GM12864 (cell line): ENCODE results near the gene ZNF74.

Experiments used
- DNase-seq: peaks from one replicate; pipeline ENCODE4 v3.0.0-alpha.2; 2011; ENCODE audit warnings: low read depth
- H3K4me3 ChIP-seq: 2 replicates; pipeline ENCODE4 v1.5.1; 2011; ENCODE audit warnings: mild to moderate bottlenecking, low read depth, low read length, control low read depth
- TF ChIP-seq, protein P1 (sequence below): IDR thresholded peaks from 2 replicates; pipeline ENCODE4 v1.5.1; 2011; ENCODE audit warnings: low read depth, mild to moderate bottlenecking, moderate library complexity, low read length, control low read depth, inconsistent platforms; ENCODE audit errors: missing control alignments

The ZNF74 gene

DNA sequence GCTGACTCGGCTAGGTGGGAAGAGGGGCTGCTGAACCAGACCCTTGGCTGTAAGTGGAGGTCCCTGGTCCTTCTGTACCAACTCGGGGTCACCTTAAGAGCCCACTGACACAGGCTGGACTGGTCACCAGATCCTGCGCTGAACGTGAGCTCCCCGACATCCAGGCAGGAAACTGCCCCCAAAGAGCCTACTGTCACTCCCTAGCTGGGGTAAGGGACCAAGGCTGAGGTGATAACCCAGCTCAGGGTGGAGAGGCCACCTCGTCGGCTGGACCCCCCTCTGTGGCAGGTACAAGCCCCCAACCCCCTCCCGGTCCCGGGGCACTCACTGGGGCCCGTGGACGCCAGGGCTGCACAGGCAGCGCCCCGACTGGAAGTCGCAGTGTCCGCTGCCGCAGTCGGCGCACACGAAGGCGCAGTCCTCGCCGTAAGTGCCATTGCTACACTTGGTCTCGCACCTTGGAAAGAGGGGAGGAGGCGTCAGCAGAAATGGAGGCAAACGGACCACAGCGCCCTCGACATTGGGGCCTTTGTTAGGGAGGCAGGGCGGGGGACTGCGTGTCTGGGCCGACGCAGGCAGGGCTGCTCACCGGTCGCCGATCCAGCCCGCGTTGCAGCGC lies 36.3 kb downstream of the ZNF74 start:
- DNase-seq: no peak
- H3K4me3 ChIP-seq: no peak overlapping the region
- TF ChIP-seq, protein P1, sequence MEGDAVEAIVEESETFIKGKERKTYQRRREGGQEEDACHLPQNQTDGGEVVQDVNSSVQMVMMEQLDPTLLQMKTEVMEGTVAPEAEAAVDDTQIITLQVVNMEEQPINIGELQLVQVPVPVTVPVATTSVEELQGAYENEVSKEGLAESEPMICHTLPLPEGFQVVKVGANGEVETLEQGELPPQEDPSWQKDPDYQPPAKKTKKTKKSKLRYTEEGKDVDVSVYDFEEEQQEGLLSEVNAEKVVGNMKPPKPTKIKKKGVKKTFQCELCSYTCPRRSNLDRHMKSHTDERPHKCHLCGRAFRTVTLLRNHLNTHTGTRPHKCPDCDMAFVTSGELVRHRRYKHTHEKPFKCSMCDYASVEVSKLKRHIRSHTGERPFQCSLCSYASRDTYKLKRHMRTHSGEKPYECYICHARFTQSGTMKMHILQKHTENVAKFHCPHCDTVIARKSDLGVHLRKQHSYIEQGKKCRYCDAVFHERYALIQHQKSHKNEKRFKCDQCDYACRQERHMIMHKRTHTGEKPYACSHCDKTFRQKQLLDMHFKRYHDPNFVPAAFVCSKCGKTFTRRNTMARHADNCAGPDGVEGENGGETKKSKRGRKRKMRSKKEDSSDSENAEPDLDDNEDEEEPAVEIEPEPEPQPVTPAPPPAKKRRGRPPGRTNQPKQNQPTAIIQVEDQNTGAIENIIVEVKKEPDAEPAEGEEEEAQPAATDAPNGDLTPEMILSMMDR: no peak

DNA sequence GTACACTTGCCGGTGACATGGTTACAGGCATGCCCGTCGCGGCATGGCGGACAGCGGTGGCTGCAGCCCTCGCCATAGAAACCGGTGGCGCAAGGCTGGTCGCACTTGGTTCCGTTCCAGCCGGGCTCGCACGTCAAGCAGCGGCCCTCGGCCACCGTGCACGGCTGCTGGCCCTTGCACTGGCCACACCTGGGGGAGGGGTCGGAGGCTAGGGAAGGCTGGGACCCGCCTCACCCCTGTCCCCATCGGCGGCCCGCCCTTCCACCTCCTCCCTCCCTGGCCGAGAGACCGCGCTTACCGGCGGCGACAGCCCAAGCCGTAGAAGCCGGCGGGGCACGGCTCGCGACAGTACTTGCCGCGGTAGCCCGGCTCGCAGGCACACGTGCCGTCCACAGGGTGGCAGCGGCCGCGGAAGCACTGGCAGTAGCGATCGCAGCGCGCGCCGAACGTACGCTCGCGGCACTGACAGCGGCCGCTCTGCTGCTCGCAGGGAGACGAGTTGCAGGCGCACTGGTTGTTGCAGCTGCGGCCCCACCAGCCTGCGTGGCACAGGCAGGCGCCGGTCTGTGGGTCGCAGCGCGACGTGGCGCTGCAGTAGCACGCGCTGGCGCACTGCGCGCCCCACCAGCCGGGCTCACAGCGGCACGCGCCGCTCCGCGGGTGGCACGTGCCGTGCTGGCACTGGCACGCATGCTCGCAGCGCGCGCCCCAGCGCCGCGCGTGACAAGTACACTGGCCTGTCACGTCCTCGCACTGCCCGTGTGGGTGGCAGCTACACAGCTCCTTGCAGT lies 37.0 kb downstream of the ZNF74 start:
- H3K4me3 ChIP-seq: no peak overlapping the region
- DNase-seq: no peak

DNA sequence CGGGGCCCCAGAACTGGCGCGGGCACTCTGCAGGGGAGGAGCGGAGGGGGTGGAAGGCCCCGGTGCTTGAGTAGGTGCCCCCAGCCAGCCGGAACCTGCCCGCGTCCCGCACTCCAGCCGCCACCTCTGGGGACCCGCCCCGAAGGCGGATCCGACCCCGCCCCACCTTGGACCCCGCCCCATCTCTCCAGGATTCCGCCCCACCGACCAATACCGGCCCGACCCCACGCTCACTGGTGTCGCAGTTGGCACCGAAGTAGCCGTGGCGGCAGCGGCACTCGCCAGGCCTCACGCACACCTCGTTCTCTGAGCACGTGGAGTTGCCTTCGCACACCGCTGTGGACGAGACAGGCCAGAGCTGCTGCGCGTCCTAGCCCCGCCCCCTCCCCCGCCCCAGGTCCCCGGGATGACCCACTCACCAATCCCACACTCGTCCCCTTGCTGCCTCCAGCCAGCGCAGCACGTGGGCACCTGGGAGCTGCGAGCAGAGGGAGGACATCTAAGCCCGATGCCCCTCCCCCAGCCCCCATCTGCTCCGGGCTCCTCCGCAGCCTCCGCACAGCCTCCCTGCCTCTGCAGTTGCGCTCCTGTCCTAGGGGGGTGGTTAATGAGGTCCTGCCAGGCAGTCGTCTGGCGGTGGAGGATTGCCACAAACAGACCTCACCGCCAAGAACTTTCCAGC lies 37.7 kb downstream of the ZNF74 start:
- no peak overlapping the region for H3K4me3 ChIP-seq
- TF ChIP-seq, protein P1: no peak
- no peak for DNase-seq

More for the DNA sequence above, 37.0 kb downstream of the ZNF74 start:
- TF ChIP-seq, protein P1: peak; percentile 20

DNA sequence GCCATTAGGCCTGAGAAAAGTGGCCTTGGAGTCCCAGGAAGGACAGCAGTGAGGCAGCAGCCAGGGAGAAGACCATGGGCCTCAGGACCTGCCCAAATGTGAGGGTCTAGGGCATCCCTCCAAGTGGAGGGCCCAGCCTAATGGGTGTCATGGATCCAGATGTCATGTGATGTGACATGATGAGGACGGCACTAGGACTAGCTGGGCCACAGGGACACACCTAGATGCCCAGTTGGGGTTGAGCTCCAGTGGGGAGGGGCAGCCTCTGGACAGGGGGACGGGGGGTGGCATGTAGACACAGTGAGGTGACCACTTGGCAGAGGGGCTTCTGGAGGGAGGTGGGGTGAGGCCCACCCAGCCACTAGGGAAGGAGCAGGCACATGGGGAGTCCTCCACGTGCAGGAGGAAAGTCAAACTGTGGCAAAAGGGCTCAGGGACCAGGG lies 38.3 kb downstream of the ZNF74 start:
- H3K4me3 ChIP-seq: no peak overlapping the region
- TF ChIP-seq, protein P1: no peak
- DNase-seq: no peak

DNA sequence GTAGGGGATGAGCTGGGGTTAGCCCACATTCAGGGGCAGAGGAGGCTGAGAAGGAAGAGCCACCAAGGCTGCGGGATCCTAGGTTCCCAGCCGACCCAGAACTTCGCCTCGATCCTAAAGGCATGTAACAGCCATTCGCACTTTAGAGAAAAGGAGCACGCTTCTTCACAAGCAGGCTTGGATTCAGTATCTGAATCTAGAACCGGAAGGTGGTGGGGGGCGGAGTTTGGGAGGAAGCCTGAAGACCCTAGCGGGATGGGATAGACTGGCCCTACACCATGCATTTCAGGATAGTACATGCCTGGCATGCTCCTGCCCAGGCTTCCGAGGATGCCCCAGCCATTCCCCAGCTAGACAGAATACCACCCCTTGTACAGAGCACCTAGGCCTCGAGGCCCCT lies 39.2 kb downstream of the ZNF74 start:
- DNase-seq: no peak
- TF ChIP-seq, protein P1: no peak
- H3K4me3 ChIP-seq: no peak overlapping the region

DNA sequence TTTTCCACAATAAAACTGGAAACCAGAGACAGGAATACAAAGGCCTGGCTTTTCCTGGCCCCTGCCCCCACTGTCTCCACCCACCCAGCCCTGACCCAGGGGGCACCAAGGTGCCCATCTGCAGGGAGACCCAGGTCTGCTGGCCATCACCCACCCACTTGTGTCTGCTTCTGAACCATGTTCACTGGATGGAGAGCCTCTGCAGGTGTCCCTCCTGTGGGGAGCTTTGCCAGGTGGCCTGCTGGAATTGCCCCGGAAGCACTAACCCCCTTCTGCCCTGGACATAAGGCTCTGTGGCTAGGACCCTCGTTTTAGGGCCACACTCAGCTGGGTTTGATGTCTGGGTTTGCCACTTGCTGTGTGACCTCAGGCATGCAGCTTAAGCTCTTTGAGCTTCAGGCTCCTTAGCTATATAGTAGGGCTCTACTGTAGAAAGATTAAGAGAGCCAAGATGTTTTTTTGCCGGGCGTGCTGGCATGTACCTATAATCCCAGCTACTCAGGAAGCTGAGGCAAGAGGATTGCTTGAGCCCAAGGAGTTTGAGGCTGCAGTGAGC lies 39.8 kb downstream of the ZNF74 start:
- no peak overlapping the region for H3K4me3 ChIP-seq
- TF ChIP-seq, protein P1: no peak
- DNase-seq: no peak
